Colon (tissue), 2 donors: ENCODE measurements around the gene CSK.

ENCODE experiments used
- FAIRE-seq: peaks from 2 replicates; lab custom pipeline; 2012; peaks lifted over from hg19 to GRCh38; lab: Jason Lieb, UNC
- donor health status: control.
- donor health status: control.

The CSK gene

DNA sequence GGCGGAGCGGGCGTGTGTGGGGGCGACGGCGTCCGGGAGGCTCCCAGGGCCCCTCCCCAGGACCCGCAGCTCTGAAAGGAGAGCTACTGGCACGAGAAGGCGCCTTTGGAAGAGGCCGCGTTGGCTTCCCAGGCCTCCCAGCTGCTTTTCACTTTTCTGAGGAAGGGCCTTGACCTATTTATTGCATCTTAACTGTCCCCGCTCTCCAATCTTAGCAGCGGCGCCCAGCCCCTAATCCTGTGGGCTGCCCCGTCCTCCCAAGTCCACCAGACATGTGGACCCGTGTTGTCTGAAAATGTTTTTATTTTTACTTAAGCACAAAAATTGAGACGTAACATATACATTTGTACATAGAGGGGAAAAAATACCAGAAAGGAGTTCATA, 61.6 kb downstream of the CSK start:
- no peak for FAIRE-seq

DNA sequence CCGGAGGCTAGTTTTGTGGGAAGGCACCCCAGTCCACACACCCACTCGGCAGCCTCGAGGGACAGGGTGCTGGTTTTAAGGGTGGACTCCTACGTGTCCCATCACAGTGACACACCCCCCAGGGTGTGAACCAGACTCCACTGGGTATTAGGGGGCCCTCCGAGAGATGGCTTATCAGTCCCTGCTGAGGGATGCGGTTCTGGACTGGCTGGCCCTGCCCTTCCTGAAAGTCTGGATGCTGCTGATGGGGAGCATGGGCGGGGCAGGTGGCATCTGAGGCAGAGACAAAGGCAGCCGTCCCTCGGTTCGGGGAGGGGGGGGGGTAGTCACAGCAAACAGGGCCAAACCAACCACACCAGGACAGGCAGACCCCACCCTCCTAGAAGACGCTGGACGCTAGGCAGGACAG, 62.0 kb downstream of the CSK start:
- no peak for FAIRE-seq

DNA sequence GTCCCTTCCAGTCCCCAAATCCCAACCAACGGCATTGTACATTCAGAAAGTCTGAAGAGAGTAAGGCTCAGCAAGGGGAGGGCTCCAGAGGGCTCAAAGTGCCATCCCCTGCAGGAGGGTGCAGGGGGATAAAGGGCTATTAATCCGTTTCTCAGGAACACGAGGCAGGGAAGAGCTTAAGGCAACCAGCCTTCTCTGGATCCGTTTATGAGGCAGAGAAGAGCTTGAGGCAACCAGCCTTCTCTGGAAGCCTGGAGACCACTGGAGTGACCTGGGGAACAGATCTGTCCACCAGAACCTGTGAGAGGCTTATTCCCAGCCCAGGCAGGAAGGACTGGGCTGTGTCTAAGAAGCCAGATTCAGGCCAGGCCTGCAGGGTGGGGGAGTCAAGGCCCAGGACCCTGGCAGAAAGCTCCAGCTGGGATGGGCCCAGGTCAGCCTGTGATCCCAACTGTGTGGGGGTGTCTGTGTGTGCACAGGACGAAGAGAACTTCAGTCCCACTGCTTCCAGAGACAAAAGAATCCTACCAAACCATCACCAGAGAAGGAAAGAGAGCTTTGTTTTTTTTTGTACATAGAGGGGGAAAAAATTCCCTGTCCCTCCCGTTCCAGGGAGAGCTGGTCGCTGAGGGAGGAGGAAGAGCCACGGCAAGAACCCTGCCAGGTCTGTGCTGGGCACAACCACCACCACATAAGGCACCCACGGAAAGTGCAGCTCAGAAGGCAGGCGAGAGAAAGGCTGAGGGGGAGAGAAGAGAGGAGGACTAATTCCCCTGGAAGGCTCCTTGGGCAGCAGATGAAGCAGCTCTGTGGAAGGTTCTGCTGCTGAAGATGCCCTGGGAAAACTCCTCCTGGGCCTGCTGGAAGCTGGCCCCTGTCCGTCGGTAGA, 62.7 kb downstream of the CSK start:
- no peak for FAIRE-seq

DNA sequence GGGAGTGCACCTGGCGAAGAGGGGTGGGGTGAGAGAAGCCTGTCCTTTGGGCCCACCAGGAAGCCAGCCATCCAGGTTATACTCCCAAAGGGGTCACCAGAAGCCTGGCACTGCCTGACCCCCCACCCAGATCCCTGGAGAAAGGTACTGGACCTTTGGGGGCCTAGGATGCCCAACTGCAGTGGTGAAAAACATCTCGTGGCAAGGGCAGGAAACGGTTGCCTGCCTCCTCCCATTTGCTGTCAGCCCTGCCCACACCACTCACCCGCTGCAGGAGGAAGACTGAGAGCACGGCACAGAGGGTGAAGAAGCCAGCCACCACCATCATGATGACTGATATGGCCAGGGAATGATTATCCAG, 63.3 kb downstream of the CSK start:
- FAIRE-seq, result no peak

DNA sequence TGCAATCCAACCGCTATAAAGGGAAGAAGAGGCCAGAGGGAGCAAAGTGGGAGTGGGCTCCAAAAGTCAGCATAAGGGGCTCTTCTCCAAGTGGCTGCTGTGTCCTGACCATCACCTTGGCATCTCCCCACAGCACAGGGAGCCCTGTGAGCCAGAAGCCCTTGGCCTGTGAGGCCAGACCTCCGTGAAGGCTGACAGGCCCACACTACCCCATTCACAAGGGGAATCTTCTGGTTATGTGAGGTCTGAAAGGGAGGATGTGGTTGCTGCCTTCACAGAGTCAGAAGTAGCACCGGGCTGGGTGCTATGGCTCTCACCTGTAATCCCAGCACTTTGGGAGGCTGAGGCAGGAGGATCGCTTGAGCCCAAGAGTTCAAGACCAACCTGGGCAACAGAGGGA, 63.7 kb downstream of the CSK start:
- no peak for FAIRE-seq

DNA sequence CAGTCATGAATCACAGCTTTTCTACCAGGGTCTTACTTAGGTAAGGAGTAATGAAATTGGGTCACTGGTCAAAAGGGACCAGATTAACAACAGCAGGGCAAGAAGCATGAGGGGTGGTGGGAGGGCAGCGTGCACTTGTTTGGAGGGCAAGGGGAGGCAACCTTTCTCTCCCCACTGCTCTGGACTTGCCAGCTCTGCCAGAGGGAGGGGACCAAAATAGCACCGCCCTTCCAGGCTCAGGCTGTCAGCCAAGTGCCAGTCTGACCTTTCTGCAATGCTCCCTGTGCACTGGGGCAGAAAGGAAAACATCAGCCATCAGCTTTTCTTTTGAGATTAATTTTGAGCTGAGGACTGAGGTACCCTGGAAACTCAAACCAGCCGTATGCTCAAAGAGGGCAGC, 65.6 kb downstream of the CSK start:
- no peak for FAIRE-seq

DNA sequence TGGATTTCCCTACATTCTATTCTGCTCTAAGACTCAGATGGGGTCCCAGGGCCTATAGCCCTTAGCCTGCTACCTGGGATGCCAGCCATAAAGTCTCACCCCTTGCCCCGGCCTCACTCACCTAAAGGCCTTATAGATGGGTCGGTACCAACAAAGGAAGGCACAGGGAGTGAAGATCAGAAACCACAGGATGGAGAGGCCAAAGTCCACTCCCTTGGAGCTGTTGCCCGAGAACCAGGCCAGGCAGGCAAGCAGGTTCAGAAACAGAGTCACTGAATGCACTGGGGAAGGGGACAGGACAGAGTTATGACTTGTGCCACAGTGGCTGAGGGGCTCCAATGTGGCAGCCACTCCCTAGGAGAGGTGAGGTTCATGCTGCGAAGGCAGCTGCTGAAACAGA, 68.5 kb downstream of the CSK start:
- FAIRE-seq, result no peak

DNA sequence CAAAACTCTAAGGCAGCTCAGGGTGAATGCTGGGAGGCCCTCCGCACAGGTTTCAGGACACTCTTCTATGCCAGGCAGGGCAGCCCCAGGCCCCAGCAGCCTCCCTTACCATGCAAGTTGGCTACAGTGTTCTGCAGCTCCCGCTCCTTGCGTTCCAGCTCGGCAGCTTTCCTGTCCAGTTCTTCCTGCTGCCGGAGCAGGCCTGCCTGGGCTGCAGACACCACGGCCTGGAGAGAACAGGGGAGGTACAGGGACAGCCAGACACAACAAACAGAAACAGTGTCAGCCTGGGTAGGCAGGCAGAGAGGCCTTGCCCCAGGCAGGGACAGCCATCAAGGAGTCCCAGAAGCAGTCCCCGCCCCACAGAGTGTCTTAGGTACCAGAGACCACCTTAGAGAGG, 70.1 kb downstream of the CSK start:
- no peak for FAIRE-seq
